OCI-LY3 (cell line): ENCODE results near the gene OGDH.

ENCODE experiments used
- H2AFZ ChIP-seq: fragments of 200-600, 300-600 bp; shearing (Covaris generic); 2 replicates; pipeline ENCODE4 v1.6.0; 2014; ENCODE audit warnings: antibody characterized with exemption, low read depth, low read length
- H3K27ac ChIP-seq: fragments of 200-600, 300-600 bp; sonication (generic); 2 replicates; pipeline ENCODE4 v1.5.1; 2014; ENCODE audit warnings: mild to moderate bottlenecking, low read length, moderate library complexity, mixed read lengths
- H3K27me3 ChIP-seq: fragments of 200-600, 300-600 bp; sonication (generic); 2 replicates; pipeline ENCODE4 v1.6.1; 2014; ENCODE audit warnings: low read depth, low read length, mixed read lengths
- H3K36me3 ChIP-seq: fragments of 200-600, 300-600 bp; sonication (generic); replicated peaks from 2 replicates; pipeline ENCODE3; 2014; ENCODE audit warnings: low read depth, low read length, mixed read lengths
- H3K4me1 ChIP-seq: fragments of 300-600, 200-600 bp; sonication (generic); 2 replicates; pipeline ENCODE4 v1.6.1; 2014; ENCODE audit warnings: low read length, mixed read lengths
- H3K4me2 ChIP-seq: fragments of 200-600, 300-600 bp; sonication (generic); 2 replicates; pipeline ENCODE4 v1.6.1; 2014; ENCODE audit warnings: low read length, mixed read lengths
- H3K4me3 ChIP-seq: fragments of 300-600, 200-600 bp; sonication (generic); 2 replicates; pipeline ENCODE4 v1.5.1; 2014; ENCODE audit warnings: antibody characterized with exemption, mild to moderate bottlenecking, low read length, moderate library complexity
- H3K79me2 ChIP-seq: fragments of 300-600, 200-600 bp; shearing (Covaris generic); 2 replicates; pipeline ENCODE4 v1.6.1; 2014; ENCODE audit warnings: mild to moderate bottlenecking, low read length, mixed read lengths
- H3K9ac ChIP-seq: fragments of 300-600, 200-600 bp; shearing (Covaris generic); 2 replicates; pipeline ENCODE4 v1.6.0; 2014; ENCODE audit warnings: mild to moderate bottlenecking, low read length, moderate library complexity
- H3K9me3 ChIP-seq: fragments of 200-600, 300-600 bp; shearing (Covaris generic); 2 replicates; pipeline ENCODE4 v1.6.1; 2014; ENCODE audit warnings: low read length, mixed read lengths; ENCODE audit not compliant: insufficient read depth
- H4K20me1 ChIP-seq: fragments of 200-600, 300-600 bp; sonication (generic); 2 replicates; pipeline ENCODE4 v1.6.1; 2016; ENCODE audit warnings: low read length, mixed read lengths; ENCODE audit not compliant: insufficient read depth
- EZH2phosphoT487 ChIP-seq: fragments of 200-600 bp; shearing (Covaris generic); IDR thresholded peaks from 2 replicates; pipeline ENCODE4 v1.6.1; 2018; ENCODE audit warnings: antibody characterized with exemption, mixed run types, low read depth
- TF ChIP-seq, protein P1 (sequence below): fragments of 200-600, 300-600 bp; sonication (generic); IDR thresholded peaks from 2 replicates; pipeline ENCODE4 v1.5.1; 2014; ENCODE audit warnings: antibody characterized with exemption, low read length, low read depth

Gene OGDH

GRCh38 chr7:44626620-44627019 lies 20.2 kb downstream of the OGDH start:
- peaks cover 59% of the 10 kb centered on the region for H3K79me2 ChIP-seq
- H3K9me3 ChIP-seq = no peaks in the 10 kb centered on the region
- peaks cover 59% of the 10 kb centered on the region for H3K4me1 ChIP-seq
- H3K4me3 ChIP-seq = no peak overlapping the region
- H3K36me3 ChIP-seq = peaks cover 23% of the 10 kb centered on the region
- no peaks in the 10 kb centered on the region for H4K20me1 ChIP-seq
- no peak for TF ChIP-seq EZH2phosphoT487
- TF ChIP-seq, protein P1, sequence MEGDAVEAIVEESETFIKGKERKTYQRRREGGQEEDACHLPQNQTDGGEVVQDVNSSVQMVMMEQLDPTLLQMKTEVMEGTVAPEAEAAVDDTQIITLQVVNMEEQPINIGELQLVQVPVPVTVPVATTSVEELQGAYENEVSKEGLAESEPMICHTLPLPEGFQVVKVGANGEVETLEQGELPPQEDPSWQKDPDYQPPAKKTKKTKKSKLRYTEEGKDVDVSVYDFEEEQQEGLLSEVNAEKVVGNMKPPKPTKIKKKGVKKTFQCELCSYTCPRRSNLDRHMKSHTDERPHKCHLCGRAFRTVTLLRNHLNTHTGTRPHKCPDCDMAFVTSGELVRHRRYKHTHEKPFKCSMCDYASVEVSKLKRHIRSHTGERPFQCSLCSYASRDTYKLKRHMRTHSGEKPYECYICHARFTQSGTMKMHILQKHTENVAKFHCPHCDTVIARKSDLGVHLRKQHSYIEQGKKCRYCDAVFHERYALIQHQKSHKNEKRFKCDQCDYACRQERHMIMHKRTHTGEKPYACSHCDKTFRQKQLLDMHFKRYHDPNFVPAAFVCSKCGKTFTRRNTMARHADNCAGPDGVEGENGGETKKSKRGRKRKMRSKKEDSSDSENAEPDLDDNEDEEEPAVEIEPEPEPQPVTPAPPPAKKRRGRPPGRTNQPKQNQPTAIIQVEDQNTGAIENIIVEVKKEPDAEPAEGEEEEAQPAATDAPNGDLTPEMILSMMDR = no peak
- H3K4me2 ChIP-seq = no peak overlapping the region
- H3K27me3 ChIP-seq = no peaks in the 10 kb centered on the region
- no peak overlapping the region for H3K27ac ChIP-seq
- H2AFZ ChIP-seq = no peak overlapping the region
- no peak overlapping the region for H3K9ac ChIP-seq

GRCh38 chr7:44629829-44630522 lies 23.5 kb downstream of the OGDH start:
- no peak for TF ChIP-seq EZH2phosphoT487
- TF ChIP-seq, protein P1 = no peak
- Histone ChIP-seq H3K79me2 (peaks cover 47% of the 10 kb centered on the region), H4K20me1 (no peaks in the 10 kb centered on the region), H3K27ac (peak overlapping the region; percentile 89), H3K9ac (peak overlapping the region; percentile 65; the same call in 1 of the 2 replicates), H3K9me3 (no peaks in the 10 kb centered on the region), H3K4me1 (peaks cover 70% of the 10 kb centered on the region), H3K36me3 (peaks cover 18% of the 10 kb centered on the region), H3K27me3 (no peaks in the 10 kb centered on the region), H3K4me3 (peak overlapping the region; percentile 56), H2AFZ (no peak overlapping the region), H3K4me2 (peak overlapping the region; percentile 58)

GRCh38 chr7:44630792-44631457 lies 24.5 kb downstream of the OGDH start:
- Histone ChIP-seq H3K27me3 (no peaks in the 10 kb centered on the region), H4K20me1 (no peaks in the 10 kb centered on the region), H2AFZ (no peak overlapping the region), H3K9ac (peak overlapping the region; percentile 65; the same call in 1 of the 2 replicates), H3K4me2 (peak overlapping the region; percentile 58), H3K4me3 (peak overlapping the region; percentile 56; the same call in 1 of the 2 replicates), H3K4me1 (peaks cover 79% of the 10 kb centered on the region), H3K27ac (peak overlapping the region; percentile 89), H3K9me3 (no peaks in the 10 kb centered on the region), H3K79me2 (peaks cover 48% of the 10 kb centered on the region), H3K36me3 (peaks cover 13% of the 10 kb centered on the region)
- TF ChIP-seq, protein P1 = no peak
- no peak for TF ChIP-seq EZH2phosphoT487

GRCh38 chr7:44631458-44632115 lies 25.2 kb downstream of the OGDH start:
- peak overlapping the region; percentile 89 for H3K27ac ChIP-seq
- peaks cover 85% of the 10 kb centered on the region for H3K4me1 ChIP-seq

More at GRCh38 chr7:44631458-44632115, 25.2 kb downstream of the OGDH start:
- Histone ChIP-seq H2AFZ (no peak overlapping the region), H3K27me3 (no peaks in the 10 kb centered on the region), H3K9ac (peak overlapping the region; percentile 65; the same call in 1 of the 2 replicates), H3K79me2 (peaks cover 50% of the 10 kb centered on the region), H3K36me3 (peaks cover 9% of the 10 kb centered on the region), H3K9me3 (no peaks in the 10 kb centered on the region), H4K20me1 (no peaks in the 10 kb centered on the region), H3K4me2 (peak overlapping the region; percentile 58), H3K4me3 (peak overlapping the region; percentile 56; the same call in 1 of the 2 replicates)
- TF ChIP-seq, protein P1 = no peak
- TF ChIP-seq EZH2phosphoT487 = no peak
